HG03280 (cell line): ENCODE data around the gene SPTBN4.
A peak's percentile ranks its signal among the peaks of the same experiment; 100 is the strongest.
"Not testable (repeated sequence)": the region's sequence is repeated elsewhere in the genome, so short reads cannot be mapped to it uniquely, and the experiment has no call there.

Source experiments
- ATAC-seq: cut with Tn5 transposase; IDR thresholded peaks from one replicate; pipeline ENCODE4 v1.9.1; 2021; ENCODE audit warnings: mild to moderate bottlenecking, moderate library complexity; ENCODE audit not compliant: unreplicated experiment

Gene SPTBN4

GRCh38 chr19:40559394-40559793 is 92.6 kb downstream of the SPTBN4 start:
- ATAC-seq, result no peak

GRCh38 chr19:40560092-40560507 is 93.3 kb downstream of the SPTBN4 start:
- no peak for ATAC-seq

DNA sequence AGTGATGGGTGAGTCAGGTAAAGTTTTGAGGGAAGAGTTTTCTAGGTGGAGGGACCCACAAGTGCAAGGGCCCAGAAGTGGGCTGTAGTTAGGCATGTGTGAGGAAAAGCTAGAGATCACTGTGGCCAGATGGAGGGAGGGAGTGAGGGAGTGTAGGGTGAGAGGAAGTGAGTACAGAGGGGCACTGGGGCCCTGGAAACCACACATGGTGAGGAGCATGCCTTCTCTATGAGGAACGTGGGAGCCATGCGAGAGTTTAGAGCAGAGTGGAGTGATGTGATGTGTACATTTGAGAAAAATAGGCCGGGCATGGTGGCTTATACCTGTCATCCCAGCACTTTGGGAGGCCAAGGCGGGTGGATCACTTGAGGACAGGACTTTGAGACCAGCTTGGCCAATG is 95.1 kb downstream of the SPTBN4 start:
- ATAC-seq, result no peak

DNA sequence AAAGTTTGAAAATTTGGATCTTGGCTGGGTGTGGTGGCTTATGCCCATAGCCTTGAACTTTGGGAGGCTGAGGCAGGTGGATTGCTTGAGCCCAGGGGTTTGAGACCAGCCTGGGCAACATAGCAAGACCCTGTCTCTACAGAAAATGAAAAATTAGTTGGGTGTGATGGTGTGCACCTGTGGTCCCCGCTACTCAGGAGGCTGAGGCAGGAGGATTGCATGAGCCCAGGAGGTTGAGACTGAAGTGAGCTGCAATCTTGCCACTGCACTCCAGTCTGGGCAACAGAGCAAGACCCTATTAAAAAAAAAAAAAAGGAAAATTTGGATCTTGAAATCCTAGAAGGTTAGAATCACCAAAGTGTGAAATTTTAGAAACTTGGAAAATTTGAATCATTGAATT is 97.7 kb downstream of the SPTBN4 start:
- not testable (repeated sequence) for ATAC-seq

GRCh38 chr19:40565355-40565754 is 98.6 kb downstream of the SPTBN4 start:
- ATAC-seq, result no peak

- ATAC-seq, result no peak
Measured at GRCh38 chr19:40565910-40566495, 99.2 kb downstream of the SPTBN4 start.

DNA sequence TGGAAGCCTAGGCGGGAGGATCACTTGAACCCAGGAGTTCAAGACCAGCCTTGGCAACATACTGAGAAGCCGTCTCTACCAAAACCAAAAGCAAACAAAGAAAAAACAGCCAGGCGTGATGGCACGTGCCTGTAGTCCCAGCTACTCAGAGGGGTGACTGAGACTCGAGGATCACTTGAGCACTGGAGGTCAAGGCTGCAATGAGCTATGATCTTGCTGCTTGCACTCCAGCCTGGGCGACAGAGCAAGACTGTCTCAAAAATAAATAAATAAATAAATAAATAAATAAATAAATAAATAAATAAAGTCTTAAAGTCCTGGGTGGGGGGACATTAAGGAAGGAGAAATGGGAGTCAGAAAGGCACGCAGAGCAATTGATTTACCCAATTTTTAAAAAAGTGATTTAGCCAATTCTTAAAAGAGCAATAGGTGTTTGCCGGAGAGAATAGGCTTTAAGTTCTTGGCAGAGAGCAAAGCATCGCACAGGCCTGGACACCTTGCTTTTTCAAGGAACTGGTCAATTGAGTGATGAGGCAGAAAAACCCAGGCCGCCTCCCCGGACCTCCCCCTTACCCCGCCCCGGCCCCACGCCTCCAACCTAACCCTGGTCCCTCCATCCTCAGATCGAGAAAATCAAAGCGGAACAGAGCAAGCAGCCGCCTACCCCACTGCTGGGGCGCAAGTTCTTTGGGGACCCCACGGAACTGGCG is 100.4 kb downstream of the SPTBN4 start:
- no peak for ATAC-seq

DNA sequence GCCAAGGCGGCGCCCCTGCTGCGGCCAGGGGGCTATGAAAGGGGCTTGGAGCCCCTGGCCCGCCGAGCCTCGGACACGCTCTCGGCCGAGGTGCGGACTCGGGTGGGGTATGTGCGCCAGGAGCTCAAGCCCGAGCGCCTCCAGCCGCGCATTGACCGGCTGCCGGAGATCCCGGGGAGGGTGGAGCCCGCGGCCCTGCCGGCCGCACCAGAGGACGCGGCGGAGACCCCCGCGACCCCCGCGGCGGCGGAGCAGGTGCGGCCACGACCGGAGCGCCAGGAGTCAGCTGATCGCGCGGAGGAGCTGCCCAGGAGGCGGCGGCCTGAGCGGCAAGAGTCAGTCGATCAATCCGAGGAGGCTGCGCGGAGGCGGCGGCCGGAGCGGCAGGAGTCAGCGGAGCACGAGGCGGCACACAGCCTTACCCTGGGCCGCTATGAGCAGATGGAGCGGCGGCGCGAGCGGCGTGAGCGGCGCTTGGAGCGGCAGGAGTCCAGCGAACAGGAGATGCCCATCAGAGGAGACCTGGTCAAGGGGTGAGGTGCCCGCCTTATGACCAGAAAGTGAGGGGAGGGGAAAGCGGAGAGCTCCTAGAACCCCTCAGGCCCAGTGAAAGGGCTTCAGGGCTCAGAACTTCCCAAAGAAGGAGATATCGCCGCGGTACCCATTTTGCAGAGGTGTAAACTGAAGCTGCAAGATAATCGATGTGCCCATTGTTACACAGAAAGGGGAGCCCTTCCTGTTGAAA is 101.1 kb downstream of the SPTBN4 start:
- ATAC-seq, result no peak

DNA sequence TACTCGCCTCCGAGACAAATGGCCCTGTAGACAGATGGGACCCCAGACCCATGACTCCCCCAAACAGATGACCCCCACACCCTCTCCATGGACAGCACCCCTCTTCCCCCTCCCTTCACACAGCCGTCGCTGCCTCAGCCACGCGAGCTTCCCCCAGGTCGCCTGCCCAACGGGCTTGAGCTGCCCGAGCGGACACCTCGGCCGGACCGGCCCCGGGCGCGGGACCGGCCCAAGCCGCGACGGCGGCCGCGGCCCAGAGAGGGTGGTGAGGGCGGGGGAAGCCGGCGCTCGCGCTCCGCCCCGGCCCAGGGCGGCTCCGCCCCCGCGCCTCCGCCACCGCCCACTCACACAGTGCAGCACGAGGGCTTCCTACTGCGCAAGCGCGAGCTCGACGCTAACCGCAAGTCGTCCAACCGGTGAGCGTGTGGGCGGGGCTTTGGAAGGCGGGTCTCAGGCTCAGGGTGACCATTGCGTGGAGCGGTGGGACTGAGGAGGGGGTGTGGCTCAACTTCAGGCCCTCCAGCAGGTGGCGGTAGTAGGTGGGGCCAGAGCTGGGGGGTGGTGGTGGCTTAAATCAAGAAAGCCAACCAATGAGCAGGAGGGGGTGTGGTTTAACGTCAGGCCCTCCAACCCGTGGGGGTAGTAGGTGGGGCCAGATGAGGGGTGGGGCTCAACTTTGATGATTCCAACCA is 103.7 kb downstream of the SPTBN4 start:
- peak; percentile 85 for ATAC-seq

GRCh38 chr19:40571005-40571318 is 104.2 kb downstream of the SPTBN4 start:
- ATAC-seq, result no peak

DNA sequence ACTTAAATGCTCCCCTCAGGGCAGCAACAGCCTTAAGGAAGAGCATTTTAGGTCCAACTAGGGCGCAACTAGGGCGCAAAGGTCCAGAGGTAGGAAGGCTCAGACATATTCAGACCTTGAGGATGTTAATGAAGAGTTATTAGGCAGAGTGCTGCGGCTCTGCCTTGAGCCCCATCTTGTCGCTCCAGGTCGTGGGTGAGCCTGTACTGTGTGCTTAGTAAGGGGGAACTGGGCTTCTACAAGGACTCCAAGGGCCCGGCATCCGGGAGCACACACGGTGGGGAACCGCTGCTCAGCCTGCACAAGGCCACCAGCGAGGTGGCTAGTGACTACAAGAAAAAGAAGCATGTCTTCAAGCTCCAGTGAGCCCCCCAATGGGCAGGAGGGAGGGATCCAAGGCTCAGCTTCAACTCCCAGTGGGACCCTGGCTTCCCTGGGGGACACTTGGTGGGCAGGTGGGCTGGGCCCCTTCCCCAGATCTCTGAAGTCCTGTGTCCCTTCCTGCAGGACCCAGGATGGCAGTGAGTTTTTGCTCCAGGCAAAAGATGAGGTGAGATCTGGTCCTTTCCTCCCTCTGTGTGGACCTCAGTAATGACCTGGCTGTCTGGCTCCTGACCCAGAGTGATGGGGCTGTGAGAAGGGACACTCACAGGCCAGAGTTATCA is 105.2 kb downstream of the SPTBN4 start:
- no peak for ATAC-seq

DNA sequence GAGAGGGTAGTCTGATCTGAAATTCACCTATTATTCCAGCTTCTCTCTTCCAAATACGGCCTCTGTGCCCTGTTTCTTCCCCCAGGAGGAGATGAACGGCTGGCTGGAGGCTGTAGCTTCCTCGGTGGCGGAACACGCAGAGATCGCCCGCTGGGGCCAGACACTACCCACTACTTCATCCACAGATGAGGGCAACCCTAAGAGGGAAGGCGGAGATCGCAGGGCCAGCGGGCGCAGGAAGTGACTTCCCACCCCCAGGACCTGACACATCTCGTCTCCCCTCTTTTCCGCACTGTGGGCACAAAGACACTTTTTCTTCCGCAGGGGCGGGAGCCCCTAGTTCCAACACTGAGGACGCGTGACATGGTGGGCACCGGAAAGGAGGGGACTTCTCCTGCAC is 108.5 kb downstream of the SPTBN4 start:
- ATAC-seq, result no peak

DNA sequence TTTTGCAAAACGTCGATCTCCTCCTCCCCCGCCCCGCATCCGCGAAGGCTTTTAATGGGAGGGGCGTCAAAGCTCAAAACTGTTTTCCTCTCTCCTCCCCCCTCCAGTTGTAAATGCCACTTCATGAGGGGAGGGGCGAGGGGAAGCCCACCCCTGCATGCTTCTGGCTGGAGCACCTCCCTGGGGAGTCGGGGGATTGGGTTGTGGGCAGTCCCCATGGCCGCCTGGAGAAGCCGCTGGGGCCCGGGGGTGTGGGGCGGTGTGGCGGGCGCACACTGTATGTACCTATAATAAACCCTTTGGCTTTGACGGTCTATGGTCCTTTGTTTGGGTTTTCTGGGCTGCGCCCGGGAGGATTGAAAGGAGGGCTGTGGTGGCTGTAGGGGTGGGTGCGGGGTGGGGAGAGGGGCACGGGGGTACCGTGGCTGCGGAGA is 109.4 kb downstream of the SPTBN4 start:
- ATAC-seq, result peak; percentile 4

- ATAC-seq, result peak; percentile 98
Measured at GRCh38 chr19:40576585-40577451, 110.0 kb downstream of the SPTBN4 start, which contains the start of gene SHKBP1. Gene SHKBP1 (plus strand): TSS chr19:40576873. CDS start chr19:40576900, 27 bp downstream.

DNA sequence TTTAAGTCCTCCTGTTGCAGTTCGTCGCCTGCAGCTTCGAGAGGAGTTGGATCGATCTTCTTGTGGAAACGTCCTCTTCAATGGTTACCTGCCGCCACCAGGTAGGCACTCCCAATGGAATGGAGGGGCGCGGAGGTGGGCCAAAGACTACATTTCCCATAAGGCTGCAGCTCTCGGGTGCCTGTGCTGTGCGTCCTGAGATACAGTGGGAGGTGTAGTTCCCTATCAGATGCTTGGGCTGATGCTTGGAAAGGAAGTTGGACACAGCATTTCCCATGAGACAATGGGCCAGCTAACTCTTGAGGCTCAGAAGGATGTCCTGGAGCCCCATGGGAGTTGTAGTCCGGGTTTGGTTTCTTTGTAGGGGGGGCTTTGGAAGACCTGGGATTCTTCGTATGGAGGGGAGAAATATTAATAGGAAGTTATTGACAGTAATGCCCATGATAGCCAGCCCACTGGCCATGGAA is 111.7 kb downstream of the SPTBN4 start:
- no peak for ATAC-seq

- no peak for ATAC-seq
Measured at GRCh38 chr19:40580619-40581018, 113.8 kb downstream of the SPTBN4 start.

DNA sequence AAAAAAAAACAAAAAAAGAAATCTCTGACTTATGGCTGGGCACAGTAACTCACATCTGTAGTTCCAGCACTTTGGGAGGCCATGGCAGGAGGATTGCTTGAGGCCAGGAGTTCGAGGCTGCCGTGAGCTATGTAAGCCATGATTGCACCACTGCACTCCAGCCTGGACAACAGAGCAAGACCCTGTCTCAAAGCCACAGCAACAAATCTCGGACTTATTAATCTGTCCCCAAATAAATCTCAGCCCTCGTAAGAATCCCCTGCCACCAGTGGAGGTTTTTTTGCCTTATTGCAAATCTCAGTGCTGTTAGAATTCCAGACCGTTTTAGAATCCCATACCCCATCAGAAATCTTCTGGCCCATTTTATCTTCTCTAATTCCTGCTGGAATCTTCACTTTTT is 114.7 kb downstream of the SPTBN4 start:
- ATAC-seq, result no peak

- ATAC-seq, result no peak
Measured at GRCh38 chr19:40582467-40582866, 115.7 kb downstream of the SPTBN4 start.

DNA sequence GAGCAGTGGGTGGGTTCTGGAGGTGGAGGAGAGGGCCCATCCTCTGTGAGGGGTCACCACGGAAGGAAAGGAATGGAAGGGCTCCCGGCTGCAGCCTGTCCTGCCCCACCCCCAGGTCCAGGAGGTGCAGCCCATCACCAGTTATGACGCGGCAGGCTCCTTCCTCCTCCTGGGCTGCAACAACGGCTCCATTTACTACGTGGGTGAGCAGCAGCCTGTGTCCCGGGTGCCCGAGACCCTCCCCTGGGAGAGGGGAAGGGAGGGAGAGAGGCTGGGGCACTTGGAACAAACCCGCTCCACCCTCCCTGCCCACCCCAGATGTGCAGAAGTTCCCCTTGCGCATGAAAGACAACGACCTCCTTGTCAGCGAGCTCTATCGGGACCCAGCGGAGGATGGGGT is 116.5 kb downstream of the SPTBN4 start:
- no peak for ATAC-seq

DNA sequence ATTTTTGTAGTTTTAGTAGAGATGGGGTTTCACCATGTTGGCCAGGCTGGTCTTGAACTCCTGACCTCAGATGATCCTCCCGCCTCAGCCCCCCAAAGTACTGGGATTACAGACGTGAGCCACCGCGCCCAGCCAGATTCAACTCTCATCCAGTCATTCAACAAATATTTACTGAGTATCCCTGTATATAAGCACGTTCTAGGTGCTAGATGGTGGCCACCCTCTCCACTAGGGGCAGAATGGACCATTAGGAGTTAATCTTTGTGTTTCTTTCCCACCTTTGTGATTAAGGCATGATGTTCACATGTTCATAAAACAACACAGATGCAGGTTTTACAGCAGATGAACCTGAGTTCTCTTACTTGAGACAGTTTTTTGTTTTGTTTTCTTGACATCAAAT is 117.2 kb downstream of the SPTBN4 start:
- ATAC-seq, result no peak
